Kidney epithelial cell (primary cell): ENCODE data around the gene NHSL1. TPM values are rescaled to one million over a fixed set of nuclear protein-coding genes. Genes with fewer than 3 reads are reported as not detected.

Source experiments
- DNase-seq: peaks from one replicate; pipeline ENCODE4 v3.0.0-alpha.2; 2010; ENCODE audit warnings: low read depth
- H3K27me3 ChIP-seq: 2 replicates; pipeline ENCODE4 v1.6.0; 2011; ENCODE audit warnings: low read length; ENCODE audit not compliant: control insufficient read depth, insufficient read depth
- H3K36me3 ChIP-seq: 2 replicates; pipeline ENCODE4 v1.5.1; 2011; ENCODE audit warnings: low read length; ENCODE audit not compliant: control insufficient read depth, insufficient read depth
- H3K4me3 ChIP-seq: 2 replicates; pipeline ENCODE4 v1.5.1; 2011; ENCODE audit warnings: low read depth, mild to moderate bottlenecking, control low read depth, low read length
- total RNA-seq: library from RNA; depleted of rRNA; stranded (reverse); fragments of >200 nt; gene quantifications from 2 replicates; pipeline ENCODE4 v1.2.3, GENCODE V29; 2015
- TF ChIP-seq, protein P1 (sequence below): IDR thresholded peaks from 2 replicates; pipeline ENCODE4 v1.5.1; 2011; ENCODE audit warnings: mild to moderate bottlenecking, moderate library complexity, low read length, control low read depth, inconsistent platforms; ENCODE audit not compliant: insufficient read depth, poor library complexity, severe bottlenecking

NHSL1 gene
- total RNA-seq, 1 donor from 2014 or later, result 11.5 TPM

DNA sequence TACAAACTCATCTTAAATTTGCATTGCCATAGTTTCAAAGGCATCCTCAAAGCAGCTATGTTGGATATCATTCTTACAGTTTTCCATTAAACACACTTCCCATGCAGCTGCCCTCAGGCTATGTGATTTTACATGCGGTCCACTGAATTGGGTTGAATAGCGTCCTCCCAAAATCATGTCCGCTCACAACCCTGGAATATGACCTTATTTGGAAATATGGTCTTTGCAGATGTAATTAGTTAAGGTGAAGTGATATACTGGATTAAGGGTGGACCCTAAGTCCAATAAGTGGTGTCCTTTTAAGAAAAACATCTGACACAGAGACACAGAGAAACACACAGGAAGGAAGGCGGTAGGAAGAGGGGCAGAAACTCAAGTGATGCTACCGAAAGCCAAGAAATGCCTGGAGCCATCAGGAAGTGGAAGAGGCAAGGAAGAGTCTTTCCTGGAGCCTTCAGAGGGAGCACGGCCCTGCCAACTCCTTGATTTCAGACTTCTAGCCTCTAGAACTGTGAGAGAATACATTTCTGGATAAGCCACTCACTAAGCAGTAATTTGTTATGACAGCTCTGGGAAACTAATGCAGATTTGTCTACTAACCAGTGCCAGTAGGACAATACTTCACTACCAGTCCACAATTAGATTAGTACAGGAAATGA is 42.7 kb upstream of the NHSL1 start:
- H3K4me3 ChIP-seq, result no peak overlapping the region
- H3K27me3 ChIP-seq, result no peaks in the 10 kb centered on the region
- H3K36me3 ChIP-seq, result no peaks in the 10 kb centered on the region
- DNase-seq, result no peak
- TF ChIP-seq, protein P1, sequence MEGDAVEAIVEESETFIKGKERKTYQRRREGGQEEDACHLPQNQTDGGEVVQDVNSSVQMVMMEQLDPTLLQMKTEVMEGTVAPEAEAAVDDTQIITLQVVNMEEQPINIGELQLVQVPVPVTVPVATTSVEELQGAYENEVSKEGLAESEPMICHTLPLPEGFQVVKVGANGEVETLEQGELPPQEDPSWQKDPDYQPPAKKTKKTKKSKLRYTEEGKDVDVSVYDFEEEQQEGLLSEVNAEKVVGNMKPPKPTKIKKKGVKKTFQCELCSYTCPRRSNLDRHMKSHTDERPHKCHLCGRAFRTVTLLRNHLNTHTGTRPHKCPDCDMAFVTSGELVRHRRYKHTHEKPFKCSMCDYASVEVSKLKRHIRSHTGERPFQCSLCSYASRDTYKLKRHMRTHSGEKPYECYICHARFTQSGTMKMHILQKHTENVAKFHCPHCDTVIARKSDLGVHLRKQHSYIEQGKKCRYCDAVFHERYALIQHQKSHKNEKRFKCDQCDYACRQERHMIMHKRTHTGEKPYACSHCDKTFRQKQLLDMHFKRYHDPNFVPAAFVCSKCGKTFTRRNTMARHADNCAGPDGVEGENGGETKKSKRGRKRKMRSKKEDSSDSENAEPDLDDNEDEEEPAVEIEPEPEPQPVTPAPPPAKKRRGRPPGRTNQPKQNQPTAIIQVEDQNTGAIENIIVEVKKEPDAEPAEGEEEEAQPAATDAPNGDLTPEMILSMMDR, result no peak

DNA sequence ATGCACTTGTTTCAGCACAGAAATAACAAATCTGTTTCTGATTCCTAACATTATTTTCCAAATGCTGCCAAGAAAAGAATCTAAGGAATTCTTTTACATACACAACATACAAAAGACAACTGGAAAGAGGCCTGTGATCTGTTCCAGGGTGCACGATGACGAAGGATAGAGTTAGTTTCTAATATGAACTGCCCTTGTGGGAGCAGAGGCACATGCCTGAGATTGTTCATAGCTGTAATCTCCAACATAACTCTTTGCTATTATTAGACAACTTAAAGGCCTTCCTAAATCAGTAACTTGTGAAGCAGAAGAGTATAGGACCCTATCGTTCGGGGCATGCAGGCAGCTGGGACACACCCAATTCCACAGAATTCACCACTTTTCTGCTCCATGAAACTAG is 41.2 kb upstream of the NHSL1 start:
- TF ChIP-seq, protein P1, result no peak
- H3K27me3 ChIP-seq, result no peaks in the 10 kb centered on the region
- DNase-seq, result no peak
- no peaks in the 10 kb centered on the region for H3K36me3 ChIP-seq
- H3K4me3 ChIP-seq, result no peak overlapping the region

- TF ChIP-seq, protein P1, result no peak
- Histone ChIP-seq H3K4me3 (no peak overlapping the region), H3K36me3 (no peaks in the 10 kb centered on the region), H3K27me3 (no peaks in the 10 kb centered on the region)
- no peak for DNase-seq
Measured at GRCh38 chr6:138539876-138540275, 40.6 kb upstream of the NHSL1 start.

DNA sequence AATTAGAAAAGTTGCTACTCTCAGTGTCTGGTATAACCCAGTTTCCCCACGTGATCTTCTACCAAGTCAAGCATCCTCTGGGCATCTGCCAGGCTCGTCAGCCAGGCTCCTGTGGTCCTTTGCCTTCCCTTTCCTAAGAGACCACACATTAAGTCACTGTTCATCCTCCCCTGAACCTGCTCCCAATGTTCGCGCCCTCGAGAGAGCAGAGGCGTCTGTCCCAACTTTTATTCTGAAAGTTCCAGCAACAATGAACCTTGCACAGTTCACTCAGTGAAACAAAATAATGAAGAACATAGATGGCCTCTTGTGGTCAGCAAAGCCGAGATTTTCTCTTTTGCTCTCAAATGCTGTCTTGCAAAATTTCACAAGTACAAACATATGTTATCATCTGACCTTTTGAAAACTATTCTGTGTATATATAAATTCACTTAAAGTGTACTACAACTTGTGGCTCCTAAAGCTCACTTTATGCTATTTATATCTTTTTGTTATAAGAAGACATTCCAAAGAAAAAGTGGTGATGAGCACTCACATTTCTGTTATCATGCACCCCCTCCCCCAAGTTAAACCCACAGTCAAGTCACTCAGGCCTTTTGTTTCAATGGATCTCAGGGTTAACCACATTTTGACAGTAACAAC is 39.2 kb upstream of the NHSL1 start:
- no peak overlapping the region for H3K4me3 ChIP-seq
- no peaks in the 10 kb centered on the region for H3K27me3 ChIP-seq
- TF ChIP-seq, protein P1, result no peak
- no peak for DNase-seq
- H3K36me3 ChIP-seq, result no peaks in the 10 kb centered on the region

DNA sequence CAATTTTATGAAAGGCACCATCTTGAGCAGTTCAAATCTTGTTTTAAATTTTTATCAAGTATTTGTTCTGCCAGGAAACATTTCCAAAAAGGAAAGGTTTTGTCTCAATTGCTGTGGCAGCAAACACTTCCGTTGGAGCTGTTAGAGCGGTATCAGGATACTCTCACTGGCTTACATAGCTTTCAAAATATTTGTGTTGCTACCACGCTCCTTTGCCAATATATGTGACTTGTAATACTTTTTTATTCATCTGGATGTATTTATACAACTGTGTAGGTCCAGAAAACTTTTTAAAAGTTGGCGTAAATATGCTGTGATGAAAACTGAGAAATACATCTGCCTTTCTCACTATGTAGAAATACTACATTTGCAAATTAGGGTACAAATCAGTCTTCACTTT is 37.8 kb upstream of the NHSL1 start:
- no peaks in the 10 kb centered on the region for H3K36me3 ChIP-seq
- TF ChIP-seq, protein P1, result no peak
- H3K27me3 ChIP-seq, result no peaks in the 10 kb centered on the region
- no peak overlapping the region for H3K4me3 ChIP-seq
- DNase-seq, result no peak
